Prostate gland (tissue), 2 donors: ENCODE measurements around the gene A1CF.

Source experiments
- CTCF ChIP-seq, 4 experiments: fragments of 200-600 bp in 2 of 4; fragments of 450-650 bp in 2 of 4; sonication (generic) in 2 of 4; IDR thresholded peaks; 1 replicate in 3 of 4; 2 replicates in 1 of 4; pipeline ENCODE4 v1.5.1; 2016 to 2019; ENCODE audit warnings: antibody characterized with exemption in 4 of 4, mild to moderate bottlenecking in 2 of 4, moderate library complexity in 2 of 4
- POLR2A ChIP-seq: fragments of 450-650 bp; IDR thresholded peaks from one replicate; pipeline ENCODE4 v1.6.1; 2016; ENCODE audit warnings: antibody characterized with exemption, mild to moderate bottlenecking
- POLR2AphosphoS5 ChIP-seq: sonication (generic); formaldehyde crosslinking; IDR thresholded peaks from one replicate; pipeline ENCODE4 v1.6.1; 2017; ENCODE audit warnings: antibody characterized with exemption

- TF ChIP-seq POLR2A (no peak), CTCF (IDR thresholded peaks at IDR 0.05) (no peak), POLR2AphosphoS5 (no peak)
Observed at GRCh38 chr10:50851884-50852671, 33.3 kb downstream of the A1CF start.
